IMR-90 (cell line): Measurements from ENCODE around the gene ZNF850. TPM values are rescaled to one million over a fixed set of nuclear protein-coding genes. Genes with fewer than 3 reads are reported as not detected.

Experiments used
- ATAC-seq: fragments of 200-7000 bp; cut with Tn5 transposase; 2 replicates; pipeline ENCODE4 v1.9.1; 2020; ENCODE audit warnings: low read depth, mild to moderate bottlenecking, moderate library complexity
- BruUV-seq: library from RNA; stranded (reverse); fragments of 400-500 nt; replicated peaks from 2 replicates; lab custom pipeline; 2021; lab: Mats Ljungman, UMichigan
- CTCF ChIA-PET: fragments of 300-600 bp; formaldehyde crosslinking; extraction: SDS; loops from one replicate; lab custom pipeline; 2021; ENCODE audit warnings: antibody characterized with exemption; lab: Yijun Ruan, JAX
- POLR2A ChIA-PET: fragments of 300-600 bp; sonication (Branson Sonifier 250); formaldehyde crosslinking; loops from one replicate; lab custom pipeline; 2022; ENCODE audit warnings: antibody characterized with exemption; ENCODE audit not compliant: unreplicated experiment; lab: Charles Lee
- DNase-seq: peaks from one replicate; pipeline ENCODE4 v3.0.0; 2013
- H2AFZ ChIP-seq: replicated peaks from 2 replicates; pipeline ENCODE3; 2013; ENCODE audit warnings: low read length, mild to moderate bottlenecking; ENCODE audit not compliant: poor library complexity
- H2AK5ac ChIP-seq: 2 replicates; pipeline ENCODE4 v1.6.1; 2013; ENCODE audit warnings: low read depth, low read length, inconsistent platforms
- H2AK9ac ChIP-seq: replicated peaks from 2 replicates; pipeline ENCODE3; 2013; ENCODE audit warnings: mild to moderate bottlenecking, low read depth, low read length, moderate library complexity; ENCODE audit not compliant: poor library complexity
- H2BK120ac ChIP-seq: 2 replicates; pipeline ENCODE4 v1.6.1; 2013; ENCODE audit warnings: low read depth, low read length, inconsistent platforms
- H2BK15ac ChIP-seq: 3 replicates; pipeline ENCODE4 v1.6.1; 2013; ENCODE audit warnings: low read depth, low read length, inconsistent platforms
- H2BK20ac ChIP-seq: 2 replicates; pipeline ENCODE4 v1.6.1; 2013; ENCODE audit warnings: low read depth, mild to moderate bottlenecking, inconsistent platforms, low read length, moderate library complexity
- H2BK5ac ChIP-seq: 2 replicates; pipeline ENCODE4 v1.6.1; 2013; ENCODE audit warnings: mild to moderate bottlenecking, low read depth, low read length, inconsistent platforms; ENCODE audit not compliant: poor library complexity, severe bottlenecking
- H3K14ac ChIP-seq: replicated peaks from 2 replicates; pipeline ENCODE4 v1.6.1; 2013; ENCODE audit warnings: low read depth, low read length, inconsistent platforms
- H3K18ac ChIP-seq: 2 replicates; pipeline ENCODE4 v1.6.1; 2013; ENCODE audit warnings: low read depth, low read length, control low read depth
- H3K23ac ChIP-seq: 2 replicates; pipeline ENCODE4 v1.6.1; 2013; ENCODE audit warnings: low read depth, low read length, inconsistent platforms
- H3K27ac ChIP-seq: 2 replicates; pipeline ENCODE4 v1.5.1; 2013; ENCODE audit warnings: mild to moderate bottlenecking, control low read depth, low read length; ENCODE audit not compliant: insufficient read depth
- H3K27me3 ChIP-seq: 2 replicates; pipeline ENCODE4 v1.6.1; 2013; ENCODE audit warnings: low read length; ENCODE audit not compliant: control insufficient read depth, insufficient read depth
- H3K36me3 ChIP-seq: 2 replicates; pipeline ENCODE4 v1.6.1; 2013; ENCODE audit warnings: low read length, mixed read lengths; ENCODE audit not compliant: control insufficient read depth, insufficient read depth
- H3K4ac ChIP-seq: 2 replicates; pipeline ENCODE4 v1.6.1; 2013; ENCODE audit warnings: low read depth, low read length, inconsistent platforms
- H3K4me1 ChIP-seq: 2 replicates; pipeline ENCODE4 v1.6.1; 2013; ENCODE audit warnings: low read length, mixed read lengths; ENCODE audit not compliant: control insufficient read depth, insufficient read depth
- H3K4me2 ChIP-seq: 2 replicates; pipeline ENCODE4 v1.6.1; 2013; ENCODE audit warnings: low read depth, mild to moderate bottlenecking, control low read depth, low read length, moderate library complexity
- H3K4me3 ChIP-seq: 2 replicates; pipeline ENCODE4 v1.5.1; 2013; ENCODE audit warnings: low read depth, mild to moderate bottlenecking, control low read depth, low read length, moderate library complexity; ENCODE audit not compliant: insufficient read depth
- H3K56ac ChIP-seq: 2 replicates; pipeline ENCODE4 v1.6.1; 2013; ENCODE audit warnings: low read length, inconsistent platforms; ENCODE audit not compliant: insufficient read depth; ENCODE audit errors: extremely low read depth
- H3K79me1 ChIP-seq, 2 experiments: 2 replicates each; pipeline ENCODE4 v1.6.1; 2013; ENCODE audit warnings: low read length in 2 of 2, inconsistent platforms in 1 of 2, low read depth in 1 of 2
- H3K9ac ChIP-seq: 2 replicates; pipeline ENCODE4 v1.6.1; 2013; ENCODE audit warnings: low read depth, low read length, control low read depth
- H3K9me1 ChIP-seq: 2 replicates; pipeline ENCODE4 v1.6.1; 2013; ENCODE audit warnings: low read length, inconsistent platforms; ENCODE audit not compliant: insufficient read depth
- H3K9me3 ChIP-seq: 2 replicates; pipeline ENCODE4 v1.6.1; 2013; ENCODE audit warnings: low read length; ENCODE audit not compliant: control insufficient read depth, insufficient read depth
- H4K20me1 ChIP-seq: 2 replicates; pipeline ENCODE4 v1.6.1; 2013; ENCODE audit warnings: low read length, inconsistent platforms; ENCODE audit not compliant: insufficient read depth
- H4K5ac ChIP-seq: 2 replicates; pipeline ENCODE4 v1.6.1; 2013; ENCODE audit warnings: mild to moderate bottlenecking, low read depth, low read length, control low read depth
- H4K8ac ChIP-seq, 2 experiments: 2 replicates each; pipeline ENCODE4 v1.6.1; 2013; ENCODE audit warnings: low read depth in 2 of 2, low read length in 2 of 2, control low read depth in 1 of 2, inconsistent platforms in 1 of 2
- H4K91ac ChIP-seq: 2 replicates; pipeline ENCODE4 v1.6.1; 2013; ENCODE audit warnings: low read depth, low read length, inconsistent platforms; ENCODE audit not compliant: insufficient read depth
- BHLHE40 ChIP-seq: fragments of 150-350 bp; IDR thresholded peaks from 2 replicates; pipeline ENCODE4 v1.6.1; 2016; ENCODE audit warnings: mild to moderate bottlenecking, low read depth, low read length
- CEBPB ChIP-seq: IDR thresholded peaks from 2 replicates; pipeline ENCODE4 v1.6.1; 2012; ENCODE audit warnings: low read depth, low read length, improper control_type of control experiment
- CHD1 ChIP-seq: IDR thresholded peaks from 2 replicates; pipeline ENCODE4 v1.6.1; 2012; ENCODE audit warnings: low read depth, low read length, improper control_type of control experiment
- FOS ChIP-seq: fragments of 150-350 bp; IDR thresholded peaks from 2 replicates; pipeline ENCODE4 v1.6.1; 2016; ENCODE audit warnings: low read depth, low read length
- MAFK ChIP-seq: IDR thresholded peaks from 2 replicates; pipeline ENCODE4 v1.6.1; 2012; ENCODE audit warnings: low read depth, low read length, improper control_type of control experiment
- MAZ ChIP-seq: IDR thresholded peaks from 2 replicates; pipeline ENCODE4 v1.6.1; 2012; ENCODE audit warnings: low read depth, mild to moderate bottlenecking, low read length, improper control_type of control experiment, moderate library complexity, borderline replicate concordance
- MXI1 ChIP-seq: IDR thresholded peaks from 2 replicates; pipeline ENCODE4 v1.6.1; 2012; ENCODE audit warnings: low read depth, mild to moderate bottlenecking, low read length, moderate library complexity, borderline replicate concordance
- NFE2L2 ChIP-seq: fragments of 150-350 bp; IDR thresholded peaks from 2 replicates; pipeline ENCODE4 v1.6.1; 2016; ENCODE audit warnings: low read depth, mild to moderate bottlenecking, low read length
- POLR2A ChIP-seq: IDR thresholded peaks from 2 replicates; pipeline ENCODE4 v1.6.1; 2012; ENCODE audit warnings: mild to moderate bottlenecking, low read depth, low read length
- RAD21 ChIP-seq: IDR thresholded peaks from 2 replicates; pipeline ENCODE4 v1.6.1; 2012; ENCODE audit warnings: low read length, improper control_type of control experiment
- SMC3 ChIP-seq: fragments of 150-350 bp; IDR thresholded peaks from 2 replicates; pipeline ENCODE4 v1.6.1; 2016; ENCODE audit warnings: low read depth, mild to moderate bottlenecking, antibody characterized with exemption, low read length, moderate library complexity
- WGBS, 2 experiments: methylation state at CpG; one replicate each; pipeline versions ENCODE4 v1.1.5 to v1.1.7; 2013; ENCODE audit warnings: missing lambda C conversion rate in 2 of 2; ENCODE audit not compliant: insufficient read length in 1 of 2; ENCODE audit errors: extremely low coverage in 2 of 2; 5-methylcytosine and 5-hydroxymethylcytosine counted together
- dilution Hi-C: fragments of 300-500 bp; cut with HindIII; formaldehyde crosslinking; loops from one replicate; pipeline ENCODE4 v1.14.3; 2018; ENCODE audit warnings: low sequenced_read_pairs; ENCODE audit not compliant: unreplicated experiment
- in situ Hi-C: fragments of 300-500 bp; cut with MboI; formaldehyde crosslinking; loops from 3 replicates; pipeline ENCODE4 v1.14.3; 2019; ENCODE audit warnings: low sequenced_read_pairs, inconsistent platforms, mixed read lengths
- intact Hi-C: fragments of 100-400 bp; cut with micrococcal nuclease; formaldehyde crosslinking; loops from 2 replicates; pipeline ENCODE4 v1.10.0; 2022
- polyA plus RNA-seq, 3 experiments: library from polyadenylated mRNA; depleted of rRNA; stranded (reverse); fragments of >200 nt; gene quantifications; 2 replicates each; pipeline ENCODE4 v1.2.3, GENCODE V29; 2012; ENCODE audit warnings: low replicate concordance in 1 of 3
- total RNA-seq: library from RNA; depleted of rRNA; stranded (reverse); fragments of >200 nt; gene quantifications from 2 replicates; pipeline ENCODE4 v1.2.3, GENCODE V29; 2012
- TF ChIP-seq, protein P1 (sequence below): fragments of 150-350 bp; IDR thresholded peaks from 2 replicates; pipeline ENCODE4 v1.6.1; 2017; ENCODE audit warnings: mild to moderate bottlenecking, antibody characterized with exemption, low read length, low read depth
- TF ChIP-seq, protein P2 (sequence below): fragments of 150-350 bp; IDR thresholded peaks from 2 replicates; pipeline ENCODE4 v1.6.1; 2016; ENCODE audit warnings: low read depth, mild to moderate bottlenecking, low read length, moderate library complexity, borderline replicate concordance
- TF ChIP-seq, protein P3 (sequence below): conservative IDR thresholded peaks from 2 replicates; pipeline ENCODE4 v1.5.1; 2012; ENCODE audit warnings: mild to moderate bottlenecking, low read depth, low read length, improper control_type of control experiment

Gene ZNF850
- total and polyA plus RNA-seq, 2 of the 4 experiments (the other 2 are of a cell fraction), result 1.1 to 7.2 TPM

DNA sequence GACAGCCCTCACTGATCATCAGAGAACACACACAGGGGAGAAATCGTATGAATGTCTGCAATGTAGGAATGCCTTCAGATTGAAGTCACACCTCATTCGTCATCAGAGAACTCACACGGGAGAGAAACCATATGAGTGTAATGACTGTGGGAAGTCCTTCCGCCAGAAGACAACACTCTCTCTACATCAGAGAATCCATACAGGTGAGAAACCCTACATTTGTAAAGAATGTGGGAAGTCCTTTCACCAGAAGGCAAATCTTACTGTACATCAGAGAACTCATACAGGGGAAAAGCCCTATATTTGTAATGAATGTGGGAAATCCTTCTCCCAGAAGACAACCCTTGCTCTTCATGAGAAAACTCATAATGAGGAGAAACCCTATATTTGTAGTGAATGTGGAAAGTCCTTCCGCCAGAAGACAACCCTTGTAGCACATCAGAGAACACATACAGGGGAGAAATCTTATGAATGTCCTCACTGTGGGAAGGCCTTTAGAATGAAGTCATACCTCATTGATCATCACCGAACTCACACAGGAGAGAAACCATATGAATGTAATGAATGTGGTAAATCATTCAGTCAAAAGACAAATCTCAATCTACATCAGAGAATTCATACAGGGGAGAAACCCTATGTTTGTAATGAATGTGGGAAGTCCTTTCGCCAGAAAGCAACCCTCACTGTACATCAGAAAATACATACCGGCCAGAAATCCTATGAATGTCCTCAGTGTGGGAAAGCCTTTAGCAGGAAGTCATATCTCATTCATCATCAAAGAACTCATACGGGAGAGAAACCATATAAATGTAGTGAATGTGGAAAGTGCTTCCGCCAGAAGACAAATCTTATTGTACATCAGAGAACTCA lies 52.7 kb downstream of the ZNF850 start:
- in situ Hi-C loops (no loop called here), intact Hi-C loops (no loop called here), dilution Hi-C loops (no loop called here)
- ChIA-PET CTCF (no interaction called here), POLR2A (no interaction called here)
- Histone ChIP-seq H3K27ac (no peak overlapping the region), H4K91ac (no peak overlapping the region), H3K9ac (no peak overlapping the region), H2BK120ac (no peak overlapping the region), H3K4me3 (no peak overlapping the region), H2AFZ (no peak overlapping the region), H3K9me3 (peaks cover 59% of the 10 kb centered on the region), H4K5ac (no peak overlapping the region), H2BK5ac (no peak overlapping the region), H3K18ac (no peak overlapping the region), H3K23ac (no peak overlapping the region), H2BK20ac (no peak overlapping the region), H3K4me1 (no peaks in the 10 kb centered on the region), H4K20me1 (no peaks in the 10 kb centered on the region), H2AK9ac (no peak overlapping the region), H3K36me3 (peaks cover 21% of the 10 kb centered on the region), H4K8ac (no peak overlapping the region), H3K9me1 (no peaks in the 10 kb centered on the region), H3K14ac (no peak overlapping the region), H2BK15ac (no peak overlapping the region), H3K4ac (no peak overlapping the region), H3K79me1 (no peaks in the 10 kb centered on the region; a peak in 1 of 4 replicates), H3K27me3 (no peaks in the 10 kb centered on the region), H3K4me2 (no peak overlapping the region), H3K56ac (no peak overlapping the region), H2AK5ac (no peak overlapping the region)
- no CpG with 5 or more reads among the region's 10 CpGs for WGBS, 2 experiments
- TF ChIP-seq NFE2L2, result no peak
- no peak for TF ChIP-seq MAZ
- TF ChIP-seq, protein P1, sequence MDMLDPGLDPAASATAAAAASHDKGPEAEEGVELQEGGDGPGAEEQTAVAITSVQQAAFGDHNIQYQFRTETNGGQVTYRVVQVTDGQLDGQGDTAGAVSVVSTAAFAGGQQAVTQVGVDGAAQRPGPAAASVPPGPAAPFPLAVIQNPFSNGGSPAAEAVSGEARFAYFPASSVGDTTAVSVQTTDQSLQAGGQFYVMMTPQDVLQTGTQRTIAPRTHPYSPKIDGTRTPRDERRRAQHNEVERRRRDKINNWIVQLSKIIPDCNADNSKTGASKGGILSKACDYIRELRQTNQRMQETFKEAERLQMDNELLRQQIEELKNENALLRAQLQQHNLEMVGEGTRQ, result no peak
- TF ChIP-seq MAFK, result no peak
- TF ChIP-seq, protein P2, sequence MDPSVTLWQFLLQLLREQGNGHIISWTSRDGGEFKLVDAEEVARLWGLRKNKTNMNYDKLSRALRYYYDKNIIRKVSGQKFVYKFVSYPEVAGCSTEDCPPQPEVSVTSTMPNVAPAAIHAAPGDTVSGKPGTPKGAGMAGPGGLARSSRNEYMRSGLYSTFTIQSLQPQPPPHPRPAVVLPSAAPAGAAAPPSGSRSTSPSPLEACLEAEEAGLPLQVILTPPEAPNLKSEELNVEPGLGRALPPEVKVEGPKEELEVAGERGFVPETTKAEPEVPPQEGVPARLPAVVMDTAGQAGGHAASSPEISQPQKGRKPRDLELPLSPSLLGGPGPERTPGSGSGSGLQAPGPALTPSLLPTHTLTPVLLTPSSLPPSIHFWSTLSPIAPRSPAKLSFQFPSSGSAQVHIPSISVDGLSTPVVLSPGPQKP, result no peak
- TF ChIP-seq POLR2A, result no peak
- TF ChIP-seq RAD21, result no peak
- TF ChIP-seq CHD1, result no peak
- no peak for TF ChIP-seq SMC3
- no peak for TF ChIP-seq CEBPB
- no peak for TF ChIP-seq FOS
- TF ChIP-seq BHLHE40, result no peak
- TF ChIP-seq, protein P3, sequence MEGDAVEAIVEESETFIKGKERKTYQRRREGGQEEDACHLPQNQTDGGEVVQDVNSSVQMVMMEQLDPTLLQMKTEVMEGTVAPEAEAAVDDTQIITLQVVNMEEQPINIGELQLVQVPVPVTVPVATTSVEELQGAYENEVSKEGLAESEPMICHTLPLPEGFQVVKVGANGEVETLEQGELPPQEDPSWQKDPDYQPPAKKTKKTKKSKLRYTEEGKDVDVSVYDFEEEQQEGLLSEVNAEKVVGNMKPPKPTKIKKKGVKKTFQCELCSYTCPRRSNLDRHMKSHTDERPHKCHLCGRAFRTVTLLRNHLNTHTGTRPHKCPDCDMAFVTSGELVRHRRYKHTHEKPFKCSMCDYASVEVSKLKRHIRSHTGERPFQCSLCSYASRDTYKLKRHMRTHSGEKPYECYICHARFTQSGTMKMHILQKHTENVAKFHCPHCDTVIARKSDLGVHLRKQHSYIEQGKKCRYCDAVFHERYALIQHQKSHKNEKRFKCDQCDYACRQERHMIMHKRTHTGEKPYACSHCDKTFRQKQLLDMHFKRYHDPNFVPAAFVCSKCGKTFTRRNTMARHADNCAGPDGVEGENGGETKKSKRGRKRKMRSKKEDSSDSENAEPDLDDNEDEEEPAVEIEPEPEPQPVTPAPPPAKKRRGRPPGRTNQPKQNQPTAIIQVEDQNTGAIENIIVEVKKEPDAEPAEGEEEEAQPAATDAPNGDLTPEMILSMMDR, result no peak
- TF ChIP-seq MXI1, result no peak
- DNase-seq (no peak), ATAC-seq (no peak)
- BruUV-seq, result no TSS peak
